Skeletal muscle tissue (tissue), 4 donors: ENCODE data around the gene RASSF1. TPM values are rescaled to one million over a fixed set of nuclear protein-coding genes. Genes with fewer than 3 reads are reported as not detected.

Experiments used
- H3K27ac ChIP-seq: one replicate; pipeline ENCODE4 v1.7.0; 2013; ENCODE audit warnings: mild to moderate bottlenecking, low read depth, low read length, inconsistent platforms
- H3K27me3 ChIP-seq, 3 donors: one replicate each; pipeline ENCODE4 v1.7.0; 2013; ENCODE audit warnings: low read length in 3 of 3; ENCODE audit not compliant: control insufficient read depth in 3 of 3, insufficient read depth in 3 of 3
- H3K36me3 ChIP-seq, 3 donors: one replicate each; pipeline ENCODE4 v1.7.0; 2013; ENCODE audit warnings: low read length in 3 of 3; ENCODE audit not compliant: control insufficient read depth in 3 of 3, insufficient read depth in 3 of 3
- H3K4me1 ChIP-seq, 3 donors: one replicate each; pipeline ENCODE4 v1.7.0; 2013; ENCODE audit warnings: low read length in 3 of 3, mild to moderate bottlenecking in 3 of 3; ENCODE audit not compliant: control insufficient read depth in 3 of 3, insufficient read depth in 3 of 3
- H3K4me3 ChIP-seq, 3 donors: one replicate each; pipeline ENCODE4 v1.7.0; 2013; ENCODE audit warnings: low read length in 3 of 3
- H3K9ac ChIP-seq, 3 donors: one replicate each; pipeline ENCODE4 v1.7.0; 2013; ENCODE audit warnings: low read length in 3 of 3, mild to moderate bottlenecking in 3 of 3, moderate library complexity in 2 of 3, low read depth in 1 of 3
- H3K9me3 ChIP-seq, 3 donors: one replicate each; pipeline ENCODE4 v1.7.0; 2013; ENCODE audit warnings: low read length in 3 of 3; ENCODE audit not compliant: control insufficient read depth in 3 of 3
- total RNA-seq: library from RNA; depleted of rRNA; stranded (reverse); fragments of >200 nt; gene quantifications from one replicate; pipeline ENCODE4 v1.2.3, GENCODE V29; 2014
- donor health status: Osteomylitis.

RASSF1 gene
- total RNA-seq, 1 donor from 2014 or later = 17.7 TPM

DNA sequence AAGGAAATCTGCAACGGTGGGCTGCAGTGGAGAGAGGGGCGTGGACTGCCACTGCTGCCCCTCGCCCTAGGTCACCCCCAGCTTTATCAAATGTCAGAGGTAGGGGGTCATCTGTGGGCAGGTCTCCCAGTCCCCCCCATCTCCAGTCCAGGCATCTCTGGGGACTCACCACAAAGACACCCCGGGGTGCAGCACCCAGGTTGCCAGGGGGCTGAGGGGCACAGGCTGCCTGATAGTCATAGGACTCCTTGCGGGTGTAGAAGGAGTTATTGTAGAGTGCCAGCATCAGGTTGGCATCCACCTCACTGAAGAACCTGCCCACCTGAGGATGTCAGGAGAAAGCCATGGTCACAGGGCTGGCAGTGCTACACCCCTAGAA is 25.2 kb upstream of the RASSF1 start:
- Histone ChIP-seq H3K27me3 (peaks cover 0 to 4% (median under 1%) of the 10 kb centered on the region in 3 donors), H3K4me3 (peak overlapping the region in 1 of 3 donors; percentile 51), H3K9me3 (no peaks in the 10 kb centered on the region), H3K36me3 (no peaks in the 10 kb centered on the region), H3K9ac (no peak overlapping the region), H3K4me1 (peaks cover 0 to 15% (median 11%) of the 10 kb centered on the region in 3 donors), H3K27ac (no peak overlapping the region)

DNA sequence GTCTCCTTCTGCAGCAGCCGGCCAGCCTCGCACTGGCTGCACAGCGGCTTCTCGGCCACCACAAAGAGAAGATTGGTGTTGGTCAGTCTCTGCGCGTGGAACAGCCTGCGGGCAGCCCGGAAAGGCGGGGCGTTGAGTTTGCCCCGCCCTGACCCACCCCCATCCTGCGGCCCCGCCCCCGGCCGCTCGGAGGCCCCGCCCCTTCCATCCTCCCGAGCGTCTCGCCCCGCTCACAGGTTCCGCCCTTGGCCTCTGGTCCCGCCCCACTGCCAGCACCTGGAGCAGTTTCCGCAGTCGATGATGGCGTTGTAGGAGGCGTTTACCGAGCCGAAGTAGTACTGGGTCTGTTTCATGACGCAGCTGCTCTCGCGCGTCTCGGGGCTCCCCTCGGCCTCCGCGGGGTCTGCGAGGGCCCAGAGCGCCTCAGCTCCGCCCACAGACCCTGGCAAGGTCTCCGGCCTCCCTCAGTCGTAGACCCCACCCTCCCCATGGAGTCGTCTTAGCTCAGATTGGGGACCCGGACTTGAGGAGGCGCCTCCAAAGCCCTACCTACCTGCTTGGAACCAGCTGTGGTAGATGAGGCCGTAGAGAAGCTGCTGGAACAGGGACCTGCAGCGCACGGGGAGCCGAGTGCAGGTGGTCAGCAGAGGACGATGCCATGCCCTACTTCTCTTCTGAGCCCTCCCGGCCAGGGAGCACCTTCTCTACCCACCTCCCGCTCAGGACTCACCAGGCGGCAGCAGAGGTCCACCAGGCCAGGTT is 24.6 kb upstream of the RASSF1 start:
- H3K36me3 ChIP-seq = no peaks in the 10 kb centered on the region
- peaks cover 0 to 15% (median 11%) of the 10 kb centered on the region in 3 donors for H3K4me1 ChIP-seq
- H3K9me3 ChIP-seq = no peaks in the 10 kb centered on the region
- H3K4me3 ChIP-seq = peak overlapping the region; percentile 51 to 63 (median 59)
- no peak overlapping the region for H3K9ac ChIP-seq
- no peak overlapping the region for H3K27ac ChIP-seq
- H3K27me3 ChIP-seq = peaks cover 0 to 4% (median 0%) of the 10 kb centered on the region in 3 donors

DNA sequence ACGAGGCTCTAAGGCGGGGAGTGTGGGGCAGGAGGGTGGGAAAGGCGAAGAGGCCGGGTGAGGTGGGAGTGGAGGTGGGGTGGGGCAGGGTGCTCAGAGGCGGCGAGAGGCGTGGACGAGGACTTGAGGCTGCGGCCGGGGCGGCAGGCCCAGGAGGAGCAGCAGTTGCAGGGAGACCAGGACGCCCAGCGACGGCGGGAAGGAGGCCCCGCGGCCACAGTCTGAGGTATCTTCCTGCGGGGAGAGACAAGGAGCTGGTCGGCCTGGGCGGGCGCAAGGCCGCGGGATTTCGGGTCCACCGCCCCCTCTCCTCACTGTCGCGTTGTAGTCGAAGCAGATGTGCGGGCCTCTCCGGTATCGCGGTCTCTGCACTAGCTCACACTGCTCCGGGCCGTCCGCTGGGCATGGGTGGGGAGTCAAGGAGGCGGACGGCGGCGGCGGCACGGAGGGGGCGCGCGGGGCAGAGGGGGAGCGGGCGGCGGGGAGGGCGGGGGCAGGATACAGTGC is 24.0 kb upstream of the RASSF1 start:
- Histone ChIP-seq H3K4me3 (peak overlapping the region in 2 of 3 donors; percentile 41 to 60), H3K27ac (no peak overlapping the region), H3K9me3 (no peaks in the 10 kb centered on the region), H3K36me3 (no peaks in the 10 kb centered on the region), H3K27me3 (peaks cover 0 to 4% (median 0%) of the 10 kb centered on the region in 3 donors), H3K9ac (peak overlapping the region in 2 of 3 donors; percentile 33 to 40), H3K4me1 (peaks cover 3 to 20% (median 14%) of the 10 kb centered on the region in 3 donors)

DNA sequence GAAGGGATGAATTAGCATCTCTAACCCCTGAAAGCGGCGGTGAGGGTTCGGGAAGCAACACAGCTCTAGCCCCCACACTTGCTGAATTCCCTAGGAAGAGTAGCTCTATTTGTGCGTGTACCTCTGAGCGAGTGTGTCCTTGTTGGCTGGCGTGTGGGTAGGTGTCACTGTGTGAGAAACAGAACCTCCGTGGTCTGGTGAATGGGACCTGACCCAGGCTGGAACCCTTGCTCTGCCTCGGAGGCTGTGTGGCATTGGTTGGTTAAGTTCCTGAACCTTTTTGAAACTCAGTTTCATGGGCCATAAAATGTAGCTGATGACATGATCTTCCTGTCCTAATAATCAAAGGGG is 19.1 kb upstream of the RASSF1 start:
- H3K27ac ChIP-seq = no peak overlapping the region
- peaks cover 45 to 58% (median 51%) of the 10 kb centered on the region in 3 donors for H3K4me1 ChIP-seq
- H3K9ac ChIP-seq = peak overlapping the region in 1 of 3 donors; percentile 45
- H3K36me3 ChIP-seq = peaks cover 27 to 31% (median 28%) of the 10 kb centered on the region in 3 donors
- no peaks in the 10 kb centered on the region for H3K27me3 ChIP-seq
- H3K4me3 ChIP-seq = peak overlapping the region; percentile 54 to 100 (median 65)
- H3K9me3 ChIP-seq = no peaks in the 10 kb centered on the region

DNA sequence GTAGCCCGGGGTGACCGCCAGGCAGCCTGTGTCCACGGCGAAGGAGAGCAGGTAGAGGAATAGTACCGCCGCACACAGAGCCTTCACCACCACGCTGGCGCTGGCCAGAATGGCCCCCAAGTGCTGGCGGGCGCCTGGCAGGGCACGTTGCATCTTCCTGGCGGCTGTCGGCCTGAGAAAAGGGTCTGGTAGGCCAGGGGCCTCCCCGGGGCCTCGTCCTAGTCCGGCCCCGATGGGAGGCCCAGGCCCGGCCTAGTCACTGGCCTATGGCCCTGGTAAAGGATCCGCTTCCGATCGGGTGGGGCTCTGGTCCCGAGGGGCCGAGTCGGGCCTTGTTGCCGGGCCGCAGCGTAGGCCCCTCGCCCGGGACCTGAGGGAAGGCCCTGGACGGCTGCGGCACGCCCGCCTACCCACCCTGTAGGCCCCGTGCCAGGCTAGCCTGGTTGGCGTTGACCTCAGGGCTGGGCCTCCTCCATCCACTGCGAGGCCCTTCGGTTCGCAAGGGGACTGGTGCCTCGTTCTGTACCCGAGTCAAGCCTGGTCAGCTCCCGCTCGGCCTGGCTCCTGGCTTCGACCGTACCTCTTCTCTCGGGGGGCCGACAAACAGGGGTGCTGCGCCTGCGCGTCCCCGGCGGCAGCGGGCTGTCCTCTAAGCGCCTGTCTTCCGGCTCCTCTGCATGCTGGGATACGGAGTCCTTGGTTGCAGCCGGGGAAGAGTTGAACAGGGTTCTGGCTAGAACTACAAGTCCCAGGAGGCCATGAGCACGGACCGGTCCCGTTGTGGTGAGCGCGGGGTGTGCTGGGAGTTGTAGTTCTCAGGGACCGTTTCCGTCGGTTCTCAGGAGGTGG is 18.5 kb upstream of the RASSF1 start, which contains the start of gene TMEM115:
TSS of gene TMEM115 (minus strand) at position 611 of the 849 bp plus-strand sequence. CDS start at position 153, 458 bp downstream.
- H3K4me1 ChIP-seq = peaks cover 46 to 54% (median 47%) of the 10 kb centered on the region in 3 donors
- H3K36me3 ChIP-seq = peaks cover 33 to 37% (median 34%) of the 10 kb centered on the region in 3 donors
- peak within 1 kb of the TSS; percentile 98 to 99 (median 98) for H3K9ac ChIP-seq
- peak within 1 kb of the TSS; percentile 88 to 100 (median 99) for H3K4me3 ChIP-seq
- no peaks in the 10 kb centered on the region for H3K9me3 ChIP-seq
- no peaks in the 10 kb centered on the region for H3K27me3 ChIP-seq
- H3K27ac ChIP-seq = peak within 1 kb of the TSS; percentile 95

DNA sequence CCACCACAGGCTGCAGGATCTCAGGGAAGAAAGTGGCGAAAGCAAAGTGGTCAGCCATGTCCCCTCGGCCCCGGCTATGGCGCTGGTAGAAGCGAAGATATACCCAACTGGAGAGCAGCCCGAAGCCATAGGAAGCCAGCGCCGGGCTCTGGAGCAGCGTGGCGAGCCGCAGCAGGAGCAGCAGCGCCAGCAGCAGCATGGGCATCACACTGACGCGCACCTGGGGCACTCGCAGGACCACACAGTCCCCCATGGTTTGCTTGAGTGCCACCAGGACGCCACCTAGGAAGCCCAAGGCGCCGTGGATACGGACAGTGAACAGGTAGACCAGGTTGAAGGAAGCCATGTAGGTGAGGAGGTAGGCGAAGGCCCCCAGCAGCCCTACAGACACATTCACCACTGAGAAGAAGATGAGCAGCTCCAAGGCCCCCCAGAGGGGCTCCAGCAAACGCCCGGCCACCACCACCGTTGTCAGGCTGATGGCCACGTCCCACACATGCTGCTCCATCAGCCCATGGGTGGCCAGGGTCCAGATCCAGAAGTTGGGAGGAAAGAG is 17.8 kb upstream of the RASSF1 start:
- Histone ChIP-seq H3K27me3 (no peaks in the 10 kb centered on the region), H3K9ac (peak overlapping the region; percentile 98 to 99 (median 98)), H3K27ac (peak overlapping the region; percentile 95), H3K4me1 (peaks cover 46 to 56% (median 47%) of the 10 kb centered on the region in 3 donors), H3K4me3 (peak overlapping the region; percentile 88 to 100 (median 99)), H3K36me3 (peaks cover 40 to 43% (median 41%) of the 10 kb centered on the region in 3 donors), H3K9me3 (no peaks in the 10 kb centered on the region)

GRCh38 chr3:50357481-50357880 is 16.8 kb upstream of the RASSF1 start:
- peak overlapping the region; percentile 88 to 100 (median 99) for H3K4me3 ChIP-seq
- H3K27ac ChIP-seq = peak overlapping the region; percentile 16
- H3K9me3 ChIP-seq = no peaks in the 10 kb centered on the region
- H3K36me3 ChIP-seq = peaks cover 44 to 51% (median 47%) of the 10 kb centered on the region in 3 donors
- no peaks in the 10 kb centered on the region for H3K27me3 ChIP-seq
- H3K9ac ChIP-seq = peak overlapping the region; percentile 98 to 99 (median 98)
- peaks cover 46 to 62% (median 47%) of the 10 kb centered on the region in 3 donors for H3K4me1 ChIP-seq

- peaks cover 49 to 67% (median 52%) of the 10 kb centered on the region in 3 donors for H3K4me1 ChIP-seq
- peak overlapping the region; percentile 26 for H3K27ac ChIP-seq
These were observed 15.9 kb upstream of the RASSF1 start for GRCh38 chr3:50356553-50356952.

GRCh38 chr3:50355829-50356552 is 15.4 kb upstream of the RASSF1 start:
- peaks cover 44 to 51% (median 47%) of the 10 kb centered on the region in 3 donors for H3K36me3 ChIP-seq
- peak overlapping the region; percentile 26 for H3K27ac ChIP-seq
- no peaks in the 10 kb centered on the region for H3K27me3 ChIP-seq
- peaks cover 55 to 73% (median 58%) of the 10 kb centered on the region in 3 donors for H3K4me1 ChIP-seq
- H3K9me3 ChIP-seq = no peaks in the 10 kb centered on the region
- H3K4me3 ChIP-seq = peak overlapping the region; percentile 88 to 100 (median 99)
- peak overlapping the region; percentile 36 to 99 (median 98) for H3K9ac ChIP-seq

More at GRCh38 chr3:50356553-50356952, 15.9 kb upstream of the RASSF1 start:
- Histone ChIP-seq H3K36me3 (peaks cover 44 to 51% (median 47%) of the 10 kb centered on the region in 3 donors), H3K27me3 (no peaks in the 10 kb centered on the region), H3K9me3 (no peaks in the 10 kb centered on the region), H3K4me3 (peak overlapping the region; percentile 88 to 100 (median 99)), H3K9ac (peak overlapping the region; percentile 98 to 99 (median 98))
